Kidney (tissue), 22 donors: ENCODE measurements around the gene OR4A47. TPM values are rescaled to one million over a fixed set of nuclear protein-coding genes. Genes with fewer than 3 reads are reported as not detected.
"Not testable (repeated sequence)": the region's sequence is repeated elsewhere in the genome, so short reads cannot be mapped to it uniquely, and the experiment has no call there.

Experiments
- DNase-seq, 5 donors: peaks; one replicate each; pipeline ENCODE4 v3.0.0-alpha.2; 2013 to 2020
- FAIRE-seq: peaks from 2 replicates; lab custom pipeline; 2012; peaks lifted over from hg19 to GRCh38; lab: Jason Lieb, UNC
- H3K27ac ChIP-seq, 2 donors: one replicate each; pipeline ENCODE4 v1.7.0; 2013; ENCODE audit warnings: low read depth in 2 of 2, low read length in 2 of 2, inconsistent platforms in 1 of 2
- H3K27me3 ChIP-seq: one replicate; pipeline ENCODE4 v1.7.1; 2013; ENCODE audit warnings: low read length, inconsistent platforms; ENCODE audit not compliant: control insufficient read depth, insufficient read depth
- H3K36me3 ChIP-seq, 3 donors: one replicate each; pipeline versions ENCODE4 v1.7.0 to v1.7.1; 2013; ENCODE audit warnings: low read length in 3 of 3, control low read depth in 1 of 3, inconsistent platforms in 1 of 3; ENCODE audit not compliant: insufficient read depth in 3 of 3, control insufficient read depth in 2 of 3
- H3K4me1 ChIP-seq, 3 donors: one replicate each; pipeline versions ENCODE4 v1.7.0 to v1.7.1; 2013; ENCODE audit warnings: low read length in 3 of 3, inconsistent platforms in 1 of 3, low read depth in 1 of 3; ENCODE audit not compliant: control insufficient read depth in 2 of 3, insufficient read depth in 2 of 3
- H3K4me3 ChIP-seq, 3 donors: one replicate each; pipeline versions ENCODE4 v1.7.0 to v1.8.1; 2013; ENCODE audit warnings: low read length in 3 of 3, control low read depth in 1 of 3, inconsistent platforms in 1 of 3
- H3K9ac ChIP-seq, 3 donors: one replicate each; pipeline versions ENCODE4 v1.7.0 to v1.7.1; 2013; ENCODE audit warnings: low read length in 3 of 3, control low read depth in 1 of 3, inconsistent platforms in 1 of 3
- H3K9me3 ChIP-seq, 3 donors: one replicate each; pipeline versions ENCODE4 v1.7.0 to v1.7.1; 2013; ENCODE audit warnings: low read length in 3 of 3, control low read depth in 1 of 3, inconsistent platforms in 1 of 3; ENCODE audit not compliant: control insufficient read depth in 2 of 3, insufficient read depth in 1 of 3
- CTCF ChIP-seq: IDR thresholded peaks from 3 replicates; pipeline ENCODE4 v1.5.1; 2012; ENCODE audit warnings: mild to moderate bottlenecking, moderate library complexity, borderline replicate concordance; ENCODE audit not compliant: insufficient read depth; ENCODE audit errors: extremely low read depth
- intact Hi-C: fragments of 100-400 bp; cut with DNase I; formaldehyde crosslinking; loops from one replicate; pipeline ENCODE4 v1.11.1; 2022
- long read RNA-seq, 10 donors: library from polyadenylated mRNA in 1 of 10; unstranded in 1 of 10; transcript quantifications; one replicate each; pipeline ENCODE4 v2.0.0 and lab custom pipeline, GENCODE V29; 2021 to 2026
- polyA plus RNA-seq: library from polyadenylated mRNA; stranded (reverse); fragments of 350-450 nt; fragmentation: Illumina TruSeq; extraction: RNeasy Lipid Tissue Mini Kit (QIAGEN cat#74804); gene quantifications from one replicate; pipeline ENCODE4 v1.2.3, GENCODE V29; 2014; ENCODE audit warnings: low read depth, low replicate concordance; ENCODE audit not compliant: insufficient read depth
- total RNA-seq: library from RNA; stranded (reverse); fragmentation: NEBNext Ultra II Directional; extraction: Animal tissue kit (Norgen Biotek cat#: 25700); gene quantifications from one replicate; pipeline ENCODE4 v1.2.1, GENCODE V29; 2021
- donor health status: control.
- donor health status: control.
- donor health status: control.
- donor health status: control.
- donor health status: control.
- donor health status: DM: yes; HTN: yes; CAD: no.
- donor health status: Normal renal cell carcinoma (clear cell type).

The OR4A47 gene
- total RNA-seq (not detected), polyA plus RNA-seq (not detected)
- long read RNA-seq, donor 1, result 0 reads
- long read RNA-seq, donor 2, result 0 reads
- long read RNA-seq, donor 3, result 0 reads
- long read RNA-seq, donor 4, result 0 reads
- long read RNA-seq, donor 5, result 0 reads
- long read RNA-seq, donor 6, result 0 reads
- long read RNA-seq, donor 7, result 0 reads
- long read RNA-seq, donor 8, result 0 reads
- long read RNA-seq, donor 9, result 0 reads
- long read RNA-seq, donor 10, result 0 reads

GRCh38 chr11:48488493-48488892 is at the start of gene OR4A47:
Gene OR4A47, plus strand, starts transcription at chr11:48488793. Its CDS starts 0 bp downstream, at chr11:48488793.
- FAIRE-seq, H3K9me3 ChIP-seq, H3K36me3 ChIP-seq, H3K9ac ChIP-seq, H3K27ac ChIP-seq, intact Hi-C loops, H3K4me1 ChIP-seq, H3K4me3 ChIP-seq, DNase-seq, H3K27me3 ChIP-seq: not testable (repeated sequence)

DNA sequence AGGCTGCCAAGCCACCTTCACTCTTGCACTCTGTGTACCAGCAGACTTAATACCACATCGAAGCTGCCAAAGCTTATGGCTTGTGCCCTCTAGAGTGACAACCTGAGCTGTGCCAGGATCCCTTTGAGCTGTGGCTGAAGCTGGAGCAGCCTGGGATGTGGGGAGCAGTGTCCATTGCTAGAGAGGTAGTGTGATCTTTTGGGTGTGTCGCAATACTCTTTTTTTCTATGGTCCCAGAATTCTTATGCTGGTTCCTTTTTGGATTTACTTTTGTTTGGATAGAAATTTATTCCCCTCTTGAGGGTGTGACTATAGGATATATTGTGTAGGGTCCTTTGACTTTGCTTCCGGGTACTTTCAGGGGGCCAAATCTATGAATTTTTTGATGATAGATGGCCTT is 32.7 kb upstream of the OR4A47 start:
- H3K27me3 ChIP-seq, DNase-seq, H3K9ac ChIP-seq, H3K4me1 ChIP-seq, intact Hi-C loops, H3K4me3 ChIP-seq, FAIRE-seq, H3K36me3 ChIP-seq, H3K27ac ChIP-seq, H3K9me3 ChIP-seq: not testable (repeated sequence)

- H3K36me3 ChIP-seq, H3K4me3 ChIP-seq, intact Hi-C loops, FAIRE-seq, H3K27ac ChIP-seq, H3K9ac ChIP-seq, H3K27me3 ChIP-seq, H3K4me1 ChIP-seq, DNase-seq, H3K9me3 ChIP-seq: not testable (repeated sequence)
These were observed 14.6 kb upstream of the OR4A47 start for GRCh38 chr11:48473966-48474365.

DNA sequence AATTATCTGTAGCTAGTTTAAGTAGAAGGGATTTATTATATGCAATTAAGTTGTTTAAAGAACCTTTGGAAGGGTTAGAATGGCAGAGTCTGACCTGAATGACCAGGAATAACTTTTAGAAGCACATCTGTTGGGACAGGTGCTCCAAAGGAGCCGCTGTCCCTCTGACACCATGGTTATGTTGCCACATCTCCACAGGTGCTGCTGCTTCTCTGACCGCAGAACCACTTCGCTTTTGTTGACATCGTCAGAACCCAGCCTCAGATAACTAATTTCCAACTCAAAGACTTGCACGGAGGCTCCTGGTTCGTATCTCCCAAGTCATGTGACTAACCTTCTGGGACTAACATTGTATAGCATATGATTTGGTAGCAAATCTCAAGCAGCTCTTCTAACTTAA is 13.9 kb upstream of the OR4A47 start:
- DNase-seq, intact Hi-C loops, H3K4me3 ChIP-seq, FAIRE-seq, H3K4me1 ChIP-seq, H3K9me3 ChIP-seq, H3K36me3 ChIP-seq, H3K9ac ChIP-seq, H3K27ac ChIP-seq, H3K27me3 ChIP-seq: not testable (repeated sequence)

GRCh38 chr11:48506169-48506568 is 17.6 kb downstream of the OR4A47 start:
- H3K9ac ChIP-seq, FAIRE-seq, DNase-seq, intact Hi-C loops, H3K9me3 ChIP-seq, H3K27me3 ChIP-seq, H3K4me3 ChIP-seq, H3K27ac ChIP-seq, H3K36me3 ChIP-seq, H3K4me1 ChIP-seq: not testable (repeated sequence)

DNA sequence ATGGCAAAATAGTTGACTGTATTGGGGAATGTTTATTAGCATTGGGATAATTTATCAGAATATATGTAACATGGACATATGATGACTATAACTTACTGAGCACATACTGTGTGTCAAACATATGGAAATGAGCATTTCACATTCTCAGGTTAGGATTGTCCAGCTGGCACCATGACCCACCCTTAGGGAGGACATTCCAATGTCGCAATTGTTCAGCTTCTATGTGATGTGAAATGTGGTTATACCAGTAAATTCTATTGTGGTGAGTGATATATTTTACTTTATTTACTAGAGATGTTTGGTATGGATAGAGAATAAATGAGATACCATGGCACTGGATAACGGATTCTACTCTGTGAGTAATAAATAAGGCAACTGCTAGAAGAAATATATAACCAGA is 50.4 kb downstream of the OR4A47 start:
- DNase-seq, result no peak
- no peaks in the 10 kb centered on the region for H3K4me1 ChIP-seq
- no peaks in the 10 kb centered on the region for H3K36me3 ChIP-seq
- no peak overlapping the region for H3K4me3 ChIP-seq
- no peaks in the 10 kb centered on the region for H3K9me3 ChIP-seq
- no peak overlapping the region for H3K27ac ChIP-seq
- intact Hi-C loops, result no loop called here
- TF ChIP-seq CTCF, result no peak
- H3K9ac ChIP-seq, result no peak overlapping the region
- H3K27me3 ChIP-seq, result no peaks in the 10 kb centered on the region
- no peak for FAIRE-seq
